ENCODE results near the gene KCNN3.

Gene KCNN3

GRCh38 chr1:154813846-154814505 lies 56.1 kb downstream of the KCNN3 start:
- no peak for DNase-seq

DNA sequence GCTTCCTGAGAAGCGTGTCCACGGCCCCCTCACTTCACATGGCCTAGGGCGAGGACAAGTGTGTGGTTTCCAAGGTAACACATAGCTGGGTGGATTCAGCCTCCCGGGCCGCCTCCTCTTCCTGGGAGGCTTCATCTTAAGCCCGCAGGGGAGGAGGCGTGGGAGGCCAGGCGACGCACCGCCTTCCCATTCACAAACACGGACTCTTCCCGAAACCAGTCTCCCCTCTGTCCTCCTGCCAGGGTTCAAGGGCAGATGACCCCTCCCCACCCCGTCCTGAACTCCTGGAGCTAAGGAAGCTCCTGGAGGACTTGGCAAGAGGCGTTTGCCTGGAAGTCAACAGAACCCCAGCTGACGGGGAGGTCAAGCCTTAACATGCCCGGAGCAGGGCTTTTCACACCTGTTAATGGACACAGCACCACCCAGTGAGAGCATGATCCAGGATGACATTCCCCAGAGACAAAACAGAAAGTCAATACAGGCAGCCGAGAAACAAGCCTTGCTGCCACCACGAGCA lies 56.7 kb downstream of the KCNN3 start:
- no peak for DNase-seq

DNA sequence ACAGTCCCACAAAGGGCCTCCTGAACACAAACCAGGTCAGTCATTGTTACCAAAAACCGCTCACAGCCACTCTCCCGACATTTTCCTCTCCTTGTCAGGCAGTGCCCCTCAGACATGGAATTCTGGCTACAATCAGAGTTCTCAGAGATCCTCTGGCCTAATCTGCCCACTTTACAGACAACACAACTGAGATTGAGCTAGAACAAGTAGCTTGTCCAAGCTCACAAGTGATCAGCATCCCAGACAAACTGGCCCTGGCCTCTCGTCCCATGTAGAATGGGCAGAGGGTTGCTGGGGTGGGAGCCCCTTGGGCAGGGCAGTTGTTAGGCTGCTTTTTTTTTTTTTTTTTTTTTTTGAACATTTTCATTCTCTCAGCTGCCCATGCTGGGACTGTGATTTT lies 57.2 kb downstream of the KCNN3 start:
- DNase-seq: no peak

DNA sequence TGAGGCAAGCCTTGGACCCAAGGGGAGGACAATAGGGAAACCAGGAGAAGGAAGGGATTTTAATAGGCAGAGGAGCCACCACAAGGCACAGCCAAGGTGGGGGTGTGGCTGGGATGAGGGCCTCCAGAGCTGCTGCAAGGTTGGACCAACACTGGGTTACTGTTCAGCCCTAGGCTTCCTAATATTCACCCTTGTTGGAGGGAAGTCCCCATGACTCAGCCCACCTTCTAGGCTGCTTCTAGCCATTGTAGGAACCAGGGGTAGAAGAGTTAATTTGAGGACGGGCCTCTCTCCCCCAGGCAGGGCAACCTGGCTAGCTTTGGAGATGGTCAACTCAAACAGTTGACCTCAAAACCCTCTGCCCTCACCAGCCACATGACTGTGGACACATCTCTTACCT lies 59.5 kb downstream of the KCNN3 start:
- DNase-seq: no peak

- DNase-seq: no peak
These were observed 60.4 kb downstream of the KCNN3 start for GRCh38 chr1:154809436-154810413.

DNA sequence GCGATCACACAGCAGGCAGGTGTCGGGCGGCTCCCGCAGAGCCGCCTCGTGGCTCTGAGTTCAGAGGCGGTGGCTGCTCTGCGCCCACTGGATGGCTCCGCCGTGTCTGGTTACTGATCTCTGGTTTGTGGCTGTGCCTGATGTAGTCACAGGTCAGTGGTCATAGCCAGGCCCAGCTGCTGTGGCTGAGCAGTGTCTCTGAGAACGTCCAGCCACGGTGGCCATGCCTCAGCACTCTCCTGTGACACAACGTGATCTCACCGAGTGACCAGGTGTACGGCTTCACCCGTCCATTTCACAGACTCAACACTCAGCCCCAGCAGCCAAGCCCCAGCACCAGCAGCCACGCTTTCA lies 61.2 kb downstream of the KCNN3 start:
- no peak for DNase-seq

- DNase-seq: no peak
These were observed 61.7 kb downstream of the KCNN3 start for GRCh38 chr1:154808261-154808908.

- no peak for DNase-seq
These were observed 63.0 kb downstream of the KCNN3 start for GRCh38 chr1:154807048-154807591.

GRCh38 chr1:154806333-154806732 lies 63.7 kb downstream of the KCNN3 start:
- DNase-seq: no peak

DNA sequence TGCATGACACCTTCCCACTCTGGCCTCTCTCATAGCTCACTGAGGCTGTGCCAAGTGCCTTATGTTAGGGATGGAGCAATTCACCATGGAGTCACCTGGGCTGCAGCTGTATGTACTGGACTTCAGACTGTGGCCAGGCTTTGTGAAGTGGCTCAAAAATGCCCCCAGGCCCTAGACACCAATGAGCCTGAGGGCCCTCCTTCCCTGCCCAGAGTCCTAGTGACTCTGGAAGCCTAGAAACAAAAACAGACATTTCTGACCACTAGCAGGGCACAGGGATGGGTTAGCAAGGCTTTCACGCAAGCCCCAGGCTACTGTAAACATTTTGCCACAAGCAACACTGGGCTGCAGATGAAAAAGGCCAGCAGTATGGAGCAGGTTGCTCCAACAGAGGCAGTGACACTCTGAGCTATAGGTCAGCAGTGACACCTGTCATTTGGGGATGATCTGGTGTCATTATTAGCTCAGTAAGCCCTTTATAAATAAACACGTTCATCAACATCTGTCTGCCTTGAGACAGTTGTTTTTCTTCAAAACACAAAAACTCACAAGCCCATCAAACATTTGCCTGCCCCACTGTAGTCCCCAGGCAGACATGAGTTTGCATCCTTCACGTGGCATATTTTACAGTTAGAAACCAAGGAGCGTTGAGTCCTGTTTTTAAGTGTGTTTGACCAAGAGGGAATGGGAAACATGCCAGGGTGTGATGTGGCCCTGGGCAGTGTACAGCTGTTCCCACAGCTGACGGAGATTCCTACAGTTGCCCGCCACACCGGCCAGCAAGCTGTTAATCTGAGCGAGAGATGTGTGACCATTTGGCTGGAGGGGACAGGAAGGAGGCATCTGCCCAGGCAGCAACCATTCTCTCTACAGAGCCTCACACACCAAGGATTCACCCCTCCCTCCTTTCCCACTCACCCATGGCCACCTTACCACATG lies 66.8 kb downstream of the KCNN3 start:
- DNase-seq: no peak

DNA sequence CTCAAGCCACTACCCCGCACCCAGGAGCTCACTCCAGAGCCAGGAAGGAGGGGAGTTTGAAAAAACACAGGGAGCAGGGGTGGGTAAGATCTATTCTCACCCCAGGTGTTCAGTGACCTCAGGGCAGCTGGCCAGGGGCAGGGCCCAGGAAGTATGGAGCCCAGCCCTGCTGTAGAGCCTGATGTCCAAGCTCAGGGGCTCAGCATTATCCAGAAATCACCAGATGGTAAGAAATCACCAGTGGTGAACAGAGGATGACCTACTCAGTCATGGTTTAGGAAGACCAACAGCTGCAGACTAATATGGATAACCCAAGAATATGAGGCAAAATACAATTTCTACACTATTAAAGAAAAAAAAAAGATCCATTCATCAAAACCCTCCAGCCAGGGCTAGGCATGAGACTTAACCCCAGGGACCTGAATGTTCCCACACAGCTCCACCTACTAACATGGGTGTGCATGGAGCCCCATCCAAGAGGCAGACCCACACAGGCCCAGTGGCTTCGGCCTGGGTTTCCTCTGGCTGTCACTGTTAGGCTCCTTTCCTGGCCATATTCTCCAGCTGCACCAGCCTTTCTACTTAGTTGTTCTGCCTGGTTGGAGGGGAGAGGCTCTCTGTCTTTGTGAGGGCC lies 67.6 kb downstream of the KCNN3 start:
- DNase-seq: no peak

- no peak for DNase-seq
These were observed 68.7 kb downstream of the KCNN3 start for GRCh38 chr1:154801234-154802011.

- DNase-seq: no peak
These were observed 70.9 kb downstream of the KCNN3 start for GRCh38 chr1:154799188-154799587.

GRCh38 chr1:154798645-154799044 lies 71.4 kb downstream of the KCNN3 start:
- DNase-seq: no peak

DNA sequence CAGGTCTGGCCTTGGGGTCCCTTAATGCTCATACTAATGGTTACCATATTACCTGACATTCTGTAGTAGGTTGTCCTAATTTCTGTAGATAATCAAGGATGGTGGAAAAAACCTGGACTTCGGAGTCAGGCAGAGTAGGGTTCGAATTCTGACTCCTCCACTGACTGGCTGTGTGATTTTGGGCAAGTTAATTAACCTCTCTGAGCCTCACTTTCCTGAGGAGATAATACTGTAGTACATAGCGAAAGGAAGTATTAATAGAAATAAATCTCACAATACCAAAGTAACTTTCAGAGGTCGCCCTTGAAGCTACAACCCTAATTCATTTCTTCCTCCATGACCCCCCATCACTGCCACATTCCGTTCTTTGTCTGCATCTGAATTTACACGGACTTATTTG lies 72.9 kb downstream of the KCNN3 start:
- DNase-seq: no peak

- DNase-seq: no peak
These were observed 73.7 kb downstream of the KCNN3 start for GRCh38 chr1:154796303-154796892.

DNA sequence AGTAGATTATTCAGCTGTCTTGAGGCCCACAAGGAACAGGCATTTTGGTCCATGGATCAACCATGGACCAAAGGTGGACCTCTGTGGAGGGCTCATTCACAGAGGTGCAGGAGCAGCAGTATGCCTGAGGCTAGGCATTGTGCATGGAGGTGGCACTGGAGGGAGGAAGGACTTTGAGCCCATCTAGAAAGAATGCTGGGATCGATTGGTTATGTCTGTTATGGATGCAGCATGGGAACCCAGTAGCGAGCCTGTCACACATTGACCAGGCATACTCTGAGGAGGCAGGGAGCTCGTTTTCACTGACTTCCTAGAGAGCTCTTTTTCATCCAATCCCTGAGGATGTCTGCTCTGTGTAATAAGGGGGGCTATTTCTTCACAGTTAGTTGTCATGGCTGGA lies 75.5 kb downstream of the KCNN3 start:
- DNase-seq: no peak

DNA sequence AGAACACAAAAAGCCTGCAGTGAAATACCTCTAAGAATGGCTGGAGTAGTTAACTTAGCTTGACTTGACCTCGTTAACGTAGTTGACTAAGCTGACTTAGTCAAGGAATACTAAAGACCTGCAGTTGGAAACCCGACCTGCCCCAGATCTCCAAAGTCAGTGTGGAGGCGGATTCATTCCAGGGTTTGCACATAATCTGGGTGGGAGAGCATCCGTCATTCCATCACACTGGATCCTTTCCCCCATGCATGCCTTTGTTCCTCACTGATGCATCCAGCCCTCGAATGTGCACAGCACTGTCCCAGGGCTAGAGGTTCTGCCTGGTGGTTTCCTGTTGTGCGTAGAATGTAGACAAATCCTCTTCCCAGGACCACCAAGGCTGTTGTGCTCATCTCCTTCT lies 76.4 kb downstream of the KCNN3 start:
- DNase-seq: no peak

- DNase-seq: no peak
These were observed 77.2 kb downstream of the KCNN3 start for GRCh38 chr1:154792899-154793298.
